H1 (cell line): ENCODE data around the gene RPS6KA5. TPM values are rescaled to one million over a fixed set of nuclear protein-coding genes. Genes with fewer than 3 reads are reported as not detected.

Experiments used
- KDM4A ChIP-seq: IDR thresholded peaks from one replicate; pipeline ENCODE4 v1.7.1; 2012; ENCODE audit warnings: low read depth, mild to moderate bottlenecking, moderate library complexity, low read length, inconsistent platforms; ENCODE audit not compliant: severe bottlenecking
- POLR2AphosphoS5 ChIP-seq: IDR thresholded peaks from 2 replicates; pipeline ENCODE4 v1.6.1; 2011; ENCODE audit warnings: low read depth, low read length
- TBP ChIP-seq: IDR thresholded peaks from 2 replicates; pipeline ENCODE4 v1.6.1; 2011; ENCODE audit warnings: low read depth, low read length, improper control_type of control experiment
- polyA plus RNA-seq, 7 experiments: library from polyadenylated mRNA; depleted of rRNA in 3 of 7; stranded (reverse) in 5 of 7; unstranded in 2 of 7; fragments of >200 nt in 5 of 7; fragments of 200-250 nt in 2 of 7; gene quantifications; 1 replicate in 5 of 7; 2 replicates in 1 of 7; 4 replicates in 1 of 7; pipeline versions ENCODE4 v1.2.1 to v1.2.3, GENCODE V29; 2011 to 2013; ENCODE audit warnings: missing spikeins in 2 of 7, mixed read lengths in 2 of 7
- small RNA-seq: library from polyadenylated mRNA; stranded (forward); fragments of <200 nt; extraction: miRNeasy Mini kit (QIAGEN cat#:217004); gene quantifications from one replicate; pipeline ENCODE3, GENCODE V24; 2013; ENCODE audit not compliant: insufficient read depth
- total RNA-seq: library from RNA; stranded (reverse); fragmentation: NEBNext Ultra II Directional; extraction: Animal tissue kit (Norgen Biotek cat#: 25700); gene quantifications from 2 replicates; pipeline ENCODE4 v1.2.1, GENCODE V29; 2021

The RPS6KA5 gene
- total and polyA plus RNA-seq, 2 of the 8 experiments (the other 6 are each of a cell fraction or from before 2014, with no cell fraction given): 0.85 to 3.1 TPM

DNA sequence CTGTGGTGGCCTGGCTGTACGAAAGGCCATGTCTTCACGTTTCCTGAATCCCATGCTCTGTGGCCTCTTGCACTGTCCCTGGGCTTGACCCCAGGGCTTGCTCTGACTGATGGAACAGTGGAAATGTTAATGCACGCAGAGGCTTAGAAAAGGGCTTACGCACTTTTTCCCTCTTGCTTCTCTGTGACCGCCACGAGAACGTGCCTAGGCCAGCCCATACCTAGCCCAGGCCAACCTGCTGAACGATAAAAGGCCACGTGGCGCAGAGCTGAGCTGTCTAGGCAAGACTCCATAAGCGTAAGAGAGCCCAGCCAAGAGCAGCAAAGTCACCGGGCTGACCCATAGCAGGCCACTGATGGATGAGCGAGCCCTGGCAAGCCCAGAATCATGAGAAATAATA, 262.5 kb downstream of the RPS6KA5 start (continued):
- TF ChIP-seq KDM4A (no peak), POLR2AphosphoS5 (no peak), TBP (no peak)
- TF ChIP-seq, all 59 proteins: peak for 0

Small RNA genes lying within 50 kb of the gene (small RNA-seq; reads per million reads assigned to genes)
- not detected for gene RNU7-30P

Other genes starting within 250 kb of the RPS6KA5 start
- 31.2 and 34.0 TPM in 2 replicates for gene TTC7B, start 244.2 kb downstream of the RPS6KA5 start, total RNA-seq
- gene TTC7B, start 244.2 kb downstream of the RPS6KA5 start, polyA plus RNA-seq (2011; rRNA removed): 23.7 and 31.5 TPM in 2 replicates
- gene DGLUCY, start 53.4 kb upstream of the RPS6KA5 start, total RNA-seq: 27.7 and 31.8 TPM in 2 replicates
- 24.6 and 24.9 TPM in 2 replicates for gene DGLUCY, start 53.4 kb upstream of the RPS6KA5 start, polyA plus RNA-seq (2011; rRNA removed)
- gene GPR68, start 184.1 kb upstream of the RPS6KA5 start, total RNA-seq: 0.22 and 0.33 TPM in 2 replicates
- gene GPR68, start 184.1 kb upstream of the RPS6KA5 start, polyA plus RNA-seq (2011; rRNA removed): 0.76 and 1.1 TPM in 2 replicates